Peyer's patch (tissue), 4 donors: ENCODE results near the gene SMC1B.
A peak's percentile ranks its signal among the peaks of the same experiment; 100 is the strongest.

Experiments used
- CTCF ChIP-seq, 6 experiments: fragments of 450-650 bp in 4 of 6; fragments of 200-600 bp in 2 of 6; sonication (generic) in 1 of 6; IDR thresholded peaks; one replicate each; pipeline ENCODE4 v1.5.1; 2017 to 2019; ENCODE audit warnings: antibody characterized with exemption in 6 of 6, mild to moderate bottlenecking in 3 of 6, moderate library complexity in 1 of 6
- POLR2A ChIP-seq, 2 donors: fragments of 450-650 bp; IDR thresholded peaks; one replicate each; pipeline ENCODE4 v1.5.1; 2017; ENCODE audit warnings: antibody characterized with exemption in 2 of 2, mild to moderate bottlenecking in 2 of 2, moderate library complexity in 2 of 2

DNA sequence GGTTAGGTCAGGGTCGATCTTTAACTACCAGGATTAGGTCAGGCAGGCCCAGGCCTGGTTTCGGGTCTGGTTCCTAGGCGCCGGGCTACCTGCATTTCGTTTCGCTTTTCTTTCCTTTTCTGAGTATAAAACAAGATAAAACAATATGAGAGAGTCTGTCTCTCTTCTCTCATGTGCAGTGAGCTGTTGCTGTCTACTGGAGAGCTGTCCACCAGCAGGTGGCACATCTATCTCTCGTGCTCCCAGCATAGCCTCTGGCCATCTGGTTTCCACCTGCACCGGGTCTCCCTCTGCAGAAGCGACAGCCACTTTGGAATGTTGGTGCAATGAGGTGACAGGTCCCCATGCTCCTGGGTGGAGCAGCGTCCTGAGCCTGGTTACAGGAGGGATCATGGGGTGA, 27.7 kb upstream of the SMC1B start:
- TF ChIP-seq CTCF (IDR thresholded peaks at IDR 0.05) (peak in 5 of 6 experiments; percentile 25 to 56 (median 46)), POLR2A (IDR thresholded peaks at IDR 0.05) (no peak)
